IMR-90 (cell line): ENCODE measurements around the gene EPB41L2. TPM values are rescaled to one million over a fixed set of nuclear protein-coding genes. Genes with fewer than 3 reads are reported as not detected.

Experiments used
- ATAC-seq: fragments of 200-7000 bp; cut with Tn5 transposase; 2 replicates; pipeline ENCODE4 v1.9.1; 2020; ENCODE audit warnings: low read depth, mild to moderate bottlenecking, moderate library complexity
- BruUV-seq: library from RNA; stranded (reverse); fragments of 400-500 nt; replicated peaks from 2 replicates; lab custom pipeline; 2021; lab: Mats Ljungman, UMichigan
- CTCF ChIA-PET: fragments of 300-600 bp; formaldehyde crosslinking; extraction: SDS; loops from one replicate; lab custom pipeline; 2021; ENCODE audit warnings: antibody characterized with exemption; lab: Yijun Ruan, JAX
- POLR2A ChIA-PET: fragments of 300-600 bp; sonication (Branson Sonifier 250); formaldehyde crosslinking; loops from one replicate; lab custom pipeline; 2022; ENCODE audit warnings: antibody characterized with exemption; ENCODE audit not compliant: unreplicated experiment; lab: Charles Lee
- DNase-seq: peaks from one replicate; pipeline ENCODE4 v3.0.0; 2013
- H2AFZ ChIP-seq: replicated peaks from 2 replicates; pipeline ENCODE3; 2013; ENCODE audit warnings: low read length, mild to moderate bottlenecking; ENCODE audit not compliant: poor library complexity
- H2AK5ac ChIP-seq: 2 replicates; pipeline ENCODE4 v1.6.1; 2013; ENCODE audit warnings: low read depth, low read length, inconsistent platforms
- H2AK9ac ChIP-seq: replicated peaks from 2 replicates; pipeline ENCODE3; 2013; ENCODE audit warnings: mild to moderate bottlenecking, low read depth, low read length, moderate library complexity; ENCODE audit not compliant: poor library complexity
- H2BK120ac ChIP-seq: 2 replicates; pipeline ENCODE4 v1.6.1; 2013; ENCODE audit warnings: low read depth, low read length, inconsistent platforms
- H2BK15ac ChIP-seq: 3 replicates; pipeline ENCODE4 v1.6.1; 2013; ENCODE audit warnings: low read depth, low read length, inconsistent platforms
- H2BK20ac ChIP-seq: 2 replicates; pipeline ENCODE4 v1.6.1; 2013; ENCODE audit warnings: low read depth, mild to moderate bottlenecking, inconsistent platforms, low read length, moderate library complexity
- H2BK5ac ChIP-seq: 2 replicates; pipeline ENCODE4 v1.6.1; 2013; ENCODE audit warnings: mild to moderate bottlenecking, low read depth, low read length, inconsistent platforms; ENCODE audit not compliant: poor library complexity, severe bottlenecking
- H3K14ac ChIP-seq: replicated peaks from 2 replicates; pipeline ENCODE4 v1.6.1; 2013; ENCODE audit warnings: low read depth, low read length, inconsistent platforms
- H3K18ac ChIP-seq: 2 replicates; pipeline ENCODE4 v1.6.1; 2013; ENCODE audit warnings: low read depth, low read length, control low read depth
- H3K23ac ChIP-seq: 2 replicates; pipeline ENCODE4 v1.6.1; 2013; ENCODE audit warnings: low read depth, low read length, inconsistent platforms
- H3K27ac ChIP-seq: 2 replicates; pipeline ENCODE4 v1.5.1; 2013; ENCODE audit warnings: mild to moderate bottlenecking, control low read depth, low read length; ENCODE audit not compliant: insufficient read depth
- H3K27me3 ChIP-seq: 2 replicates; pipeline ENCODE4 v1.6.1; 2013; ENCODE audit warnings: low read length; ENCODE audit not compliant: control insufficient read depth, insufficient read depth
- H3K36me3 ChIP-seq: 2 replicates; pipeline ENCODE4 v1.6.1; 2013; ENCODE audit warnings: low read length, mixed read lengths; ENCODE audit not compliant: control insufficient read depth, insufficient read depth
- H3K4ac ChIP-seq: 2 replicates; pipeline ENCODE4 v1.6.1; 2013; ENCODE audit warnings: low read depth, low read length, inconsistent platforms
- H3K4me1 ChIP-seq: 2 replicates; pipeline ENCODE4 v1.6.1; 2013; ENCODE audit warnings: low read length, mixed read lengths; ENCODE audit not compliant: control insufficient read depth, insufficient read depth
- H3K4me2 ChIP-seq: 2 replicates; pipeline ENCODE4 v1.6.1; 2013; ENCODE audit warnings: low read depth, mild to moderate bottlenecking, control low read depth, low read length, moderate library complexity
- H3K4me3 ChIP-seq: 2 replicates; pipeline ENCODE4 v1.5.1; 2013; ENCODE audit warnings: low read depth, mild to moderate bottlenecking, control low read depth, low read length, moderate library complexity; ENCODE audit not compliant: insufficient read depth
- H3K56ac ChIP-seq: 2 replicates; pipeline ENCODE4 v1.6.1; 2013; ENCODE audit warnings: low read length, inconsistent platforms; ENCODE audit not compliant: insufficient read depth; ENCODE audit errors: extremely low read depth
- H3K79me1 ChIP-seq, 2 experiments: 2 replicates each; pipeline ENCODE4 v1.6.1; 2013; ENCODE audit warnings: low read length in 2 of 2, inconsistent platforms in 1 of 2, low read depth in 1 of 2
- H3K9ac ChIP-seq: 2 replicates; pipeline ENCODE4 v1.6.1; 2013; ENCODE audit warnings: low read depth, low read length, control low read depth
- H3K9me1 ChIP-seq: 2 replicates; pipeline ENCODE4 v1.6.1; 2013; ENCODE audit warnings: low read length, inconsistent platforms; ENCODE audit not compliant: insufficient read depth
- H3K9me3 ChIP-seq: 2 replicates; pipeline ENCODE4 v1.6.1; 2013; ENCODE audit warnings: low read length; ENCODE audit not compliant: control insufficient read depth, insufficient read depth
- H4K20me1 ChIP-seq: 2 replicates; pipeline ENCODE4 v1.6.1; 2013; ENCODE audit warnings: low read length, inconsistent platforms; ENCODE audit not compliant: insufficient read depth
- H4K5ac ChIP-seq: 2 replicates; pipeline ENCODE4 v1.6.1; 2013; ENCODE audit warnings: mild to moderate bottlenecking, low read depth, low read length, control low read depth
- H4K8ac ChIP-seq, 2 experiments: 2 replicates each; pipeline ENCODE4 v1.6.1; 2013; ENCODE audit warnings: low read depth in 2 of 2, low read length in 2 of 2, control low read depth in 1 of 2, inconsistent platforms in 1 of 2
- H4K91ac ChIP-seq: 2 replicates; pipeline ENCODE4 v1.6.1; 2013; ENCODE audit warnings: low read depth, low read length, inconsistent platforms; ENCODE audit not compliant: insufficient read depth
- BHLHE40 ChIP-seq: fragments of 150-350 bp; IDR thresholded peaks from 2 replicates; pipeline ENCODE4 v1.6.1; 2016; ENCODE audit warnings: mild to moderate bottlenecking, low read depth, low read length
- CEBPB ChIP-seq: IDR thresholded peaks from 2 replicates; pipeline ENCODE4 v1.6.1; 2012; ENCODE audit warnings: low read depth, low read length, improper control_type of control experiment
- CHD1 ChIP-seq: IDR thresholded peaks from 2 replicates; pipeline ENCODE4 v1.6.1; 2012; ENCODE audit warnings: low read depth, low read length, improper control_type of control experiment
- FOS ChIP-seq: fragments of 150-350 bp; IDR thresholded peaks from 2 replicates; pipeline ENCODE4 v1.6.1; 2016; ENCODE audit warnings: low read depth, low read length
- MAFK ChIP-seq: IDR thresholded peaks from 2 replicates; pipeline ENCODE4 v1.6.1; 2012; ENCODE audit warnings: low read depth, low read length, improper control_type of control experiment
- MAZ ChIP-seq: IDR thresholded peaks from 2 replicates; pipeline ENCODE4 v1.6.1; 2012; ENCODE audit warnings: low read depth, mild to moderate bottlenecking, low read length, improper control_type of control experiment, moderate library complexity, borderline replicate concordance
- MXI1 ChIP-seq: IDR thresholded peaks from 2 replicates; pipeline ENCODE4 v1.6.1; 2012; ENCODE audit warnings: low read depth, mild to moderate bottlenecking, low read length, moderate library complexity, borderline replicate concordance
- NFE2L2 ChIP-seq: fragments of 150-350 bp; IDR thresholded peaks from 2 replicates; pipeline ENCODE4 v1.6.1; 2016; ENCODE audit warnings: low read depth, mild to moderate bottlenecking, low read length
- POLR2A ChIP-seq: IDR thresholded peaks from 2 replicates; pipeline ENCODE4 v1.6.1; 2012; ENCODE audit warnings: mild to moderate bottlenecking, low read depth, low read length
- RAD21 ChIP-seq: IDR thresholded peaks from 2 replicates; pipeline ENCODE4 v1.6.1; 2012; ENCODE audit warnings: low read length, improper control_type of control experiment
- RCOR1 ChIP-seq: IDR thresholded peaks from 2 replicates; pipeline ENCODE4 v1.6.1; 2012; ENCODE audit warnings: mild to moderate bottlenecking, low read length, improper control_type of control experiment; ENCODE audit not compliant: insufficient replicate concordance
- RFX5 ChIP-seq: IDR thresholded peaks from 2 replicates; pipeline ENCODE4 v1.8.0; 2012; ENCODE audit warnings: low read depth, mild to moderate bottlenecking, low read length, moderate library complexity
- USF2 ChIP-seq: fragments of 150-350 bp; IDR thresholded peaks from 2 replicates; pipeline ENCODE4 v1.6.1; 2017; ENCODE audit warnings: mild to moderate bottlenecking, antibody characterized with exemption, low read length, low read depth
- WGBS, 2 experiments: methylation state at CpG; one replicate each; pipeline versions ENCODE4 v1.1.5 to v1.1.7; 2013; ENCODE audit warnings: missing lambda C conversion rate in 2 of 2; ENCODE audit not compliant: insufficient read length in 1 of 2; ENCODE audit errors: extremely low coverage in 2 of 2; 5-methylcytosine and 5-hydroxymethylcytosine counted together
- dilution Hi-C: fragments of 300-500 bp; cut with HindIII; formaldehyde crosslinking; loops from one replicate; pipeline ENCODE4 v1.14.3; 2018; ENCODE audit warnings: low sequenced_read_pairs; ENCODE audit not compliant: unreplicated experiment
- in situ Hi-C: fragments of 300-500 bp; cut with MboI; formaldehyde crosslinking; loops from 3 replicates; pipeline ENCODE4 v1.14.3; 2019; ENCODE audit warnings: low sequenced_read_pairs, inconsistent platforms, mixed read lengths
- intact Hi-C: fragments of 100-400 bp; cut with micrococcal nuclease; formaldehyde crosslinking; loops from 2 replicates; pipeline ENCODE4 v1.10.0; 2022
- polyA plus RNA-seq, 3 experiments: library from polyadenylated mRNA; depleted of rRNA; stranded (reverse); fragments of >200 nt; gene quantifications; 2 replicates each; pipeline ENCODE4 v1.2.3, GENCODE V29; 2012; ENCODE audit warnings: low replicate concordance in 1 of 3
- total RNA-seq: library from RNA; depleted of rRNA; stranded (reverse); fragments of >200 nt; gene quantifications from 2 replicates; pipeline ENCODE4 v1.2.3, GENCODE V29; 2012
- TF ChIP-seq, protein P1 (sequence below): fragments of 150-350 bp; IDR thresholded peaks from 2 replicates; pipeline ENCODE4 v1.6.1; 2016; ENCODE audit warnings: low read depth, mild to moderate bottlenecking, low read length, moderate library complexity, borderline replicate concordance
- TF ChIP-seq, protein P2 (sequence below): conservative IDR thresholded peaks from 2 replicates; pipeline ENCODE4 v1.5.1; 2012; ENCODE audit warnings: mild to moderate bottlenecking, low read depth, low read length, improper control_type of control experiment

Gene EPB41L2
- total and polyA plus RNA-seq, 2 of the 4 experiments (the other 2 are of a cell fraction) = 85.7 to 99.8 TPM

- H3K4me3 ChIP-seq = no peak overlapping the region
- H3K27me3 ChIP-seq = no peaks in the 10 kb centered on the region
- DNase-seq (no peak), ATAC-seq (no peak)
- peaks cover 4% of the 10 kb centered on the region for H3K4me1 ChIP-seq
- H3K36me3 ChIP-seq = no peaks in the 10 kb centered on the region
- no peak overlapping the region for H2AK5ac ChIP-seq
- no peak overlapping the region for H3K14ac ChIP-seq
- no peak overlapping the region for H2AFZ ChIP-seq
- H2BK20ac ChIP-seq = no peak overlapping the region
- in situ Hi-C loops (no loop called here), intact Hi-C loops (no loop called here), dilution Hi-C loops (no loop called here)
- H3K9ac ChIP-seq = no peak overlapping the region
- H3K9me3 ChIP-seq = no peaks in the 10 kb centered on the region
- H2BK5ac ChIP-seq = no peak overlapping the region
- H3K79me1 ChIP-seq = peaks cover 48 to 78% of the 10 kb centered on the region in 2 experiments
- H2BK120ac ChIP-seq = no peak overlapping the region
- H3K4me2 ChIP-seq = no peak overlapping the region
- no peak overlapping the region for H4K5ac ChIP-seq
- no peak overlapping the region for H2AK9ac ChIP-seq
- H3K4ac ChIP-seq = no peak overlapping the region
- CTCF ChIA-PET = interaction anchor here (0.7 to 1.1 kb wide), 2 partner anchors 17 to 195 kb away, joined by 3 read pairs; no protein-coding TSS in a partner anchor
- H3K9me1 ChIP-seq = peaks cover 6% of the 10 kb centered on the region; the same call in 1 of the 2 replicates
- H4K91ac ChIP-seq = no peak overlapping the region
- H4K20me1 ChIP-seq = peaks cover 21% of the 10 kb centered on the region; the same call in 1 of the 2 replicates
- no TSS peak for BruUV-seq
- H2BK15ac ChIP-seq = no peak overlapping the region
- H3K18ac ChIP-seq = no peak overlapping the region
- no peak overlapping the region for H3K23ac ChIP-seq
- WGBS, 2 experiments = 20% methylated on average over 1 of the region's 5 CpGs; no CpG with 5 or more reads in 1 of the 2 experiments
- H3K56ac ChIP-seq = no peak overlapping the region
- no peak overlapping the region for H3K27ac ChIP-seq
- POLR2A ChIA-PET = no interaction called here
- H4K8ac ChIP-seq = no peak overlapping the region
- no peak for TF ChIP-seq CEBPB
- TF ChIP-seq, protein P1, sequence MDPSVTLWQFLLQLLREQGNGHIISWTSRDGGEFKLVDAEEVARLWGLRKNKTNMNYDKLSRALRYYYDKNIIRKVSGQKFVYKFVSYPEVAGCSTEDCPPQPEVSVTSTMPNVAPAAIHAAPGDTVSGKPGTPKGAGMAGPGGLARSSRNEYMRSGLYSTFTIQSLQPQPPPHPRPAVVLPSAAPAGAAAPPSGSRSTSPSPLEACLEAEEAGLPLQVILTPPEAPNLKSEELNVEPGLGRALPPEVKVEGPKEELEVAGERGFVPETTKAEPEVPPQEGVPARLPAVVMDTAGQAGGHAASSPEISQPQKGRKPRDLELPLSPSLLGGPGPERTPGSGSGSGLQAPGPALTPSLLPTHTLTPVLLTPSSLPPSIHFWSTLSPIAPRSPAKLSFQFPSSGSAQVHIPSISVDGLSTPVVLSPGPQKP = no peak
- TF ChIP-seq RAD21 = no peak
- TF ChIP-seq USF2 = no peak
- no peak for TF ChIP-seq MXI1
- no peak for TF ChIP-seq MAFK
- no peak for TF ChIP-seq FOS
- TF ChIP-seq, protein P2, sequence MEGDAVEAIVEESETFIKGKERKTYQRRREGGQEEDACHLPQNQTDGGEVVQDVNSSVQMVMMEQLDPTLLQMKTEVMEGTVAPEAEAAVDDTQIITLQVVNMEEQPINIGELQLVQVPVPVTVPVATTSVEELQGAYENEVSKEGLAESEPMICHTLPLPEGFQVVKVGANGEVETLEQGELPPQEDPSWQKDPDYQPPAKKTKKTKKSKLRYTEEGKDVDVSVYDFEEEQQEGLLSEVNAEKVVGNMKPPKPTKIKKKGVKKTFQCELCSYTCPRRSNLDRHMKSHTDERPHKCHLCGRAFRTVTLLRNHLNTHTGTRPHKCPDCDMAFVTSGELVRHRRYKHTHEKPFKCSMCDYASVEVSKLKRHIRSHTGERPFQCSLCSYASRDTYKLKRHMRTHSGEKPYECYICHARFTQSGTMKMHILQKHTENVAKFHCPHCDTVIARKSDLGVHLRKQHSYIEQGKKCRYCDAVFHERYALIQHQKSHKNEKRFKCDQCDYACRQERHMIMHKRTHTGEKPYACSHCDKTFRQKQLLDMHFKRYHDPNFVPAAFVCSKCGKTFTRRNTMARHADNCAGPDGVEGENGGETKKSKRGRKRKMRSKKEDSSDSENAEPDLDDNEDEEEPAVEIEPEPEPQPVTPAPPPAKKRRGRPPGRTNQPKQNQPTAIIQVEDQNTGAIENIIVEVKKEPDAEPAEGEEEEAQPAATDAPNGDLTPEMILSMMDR = no peak
- no peak for TF ChIP-seq RCOR1
- no peak for TF ChIP-seq RFX5
- no peak for TF ChIP-seq MAZ
- TF ChIP-seq POLR2A = no peak
- TF ChIP-seq CHD1 = no peak
- TF ChIP-seq NFE2L2 = no peak
- no peak for TF ChIP-seq BHLHE40
Observed at GRCh38 chr6:130978660-130979396, 84.2 kb downstream of the EPB41L2 start.
